ENCODE data around the gene PLCB1. TPM values are rescaled to one million over a fixed set of nuclear protein-coding genes. Genes with fewer than 3 reads are reported as not detected.

Gene PLCB1
- total and polyA plus RNA-seq, 2 of the 4 experiments (the other 2 are of a cell fraction): 5.6 to 16.1 TPM

GRCh38 chr20:8489094-8489883 is 357.2 kb downstream of the PLCB1 start:
- Histone ChIP-seq H3K79me1 (ENCODE audit: low read depth in 1 of 2, low read length in 2 of 2) (peaks cover 0 to 3% of the 10 kb centered on the region in 2 experiments; a peak in 2 of 4 replicates), H2BK20ac (ENCODE audit: low read depth, low read length) (no peak overlapping the region), H3K27me3 (ENCODE audit: control insufficient read depth, insufficient read depth, low read length) (no peaks in the 10 kb centered on the region), H4K20me1 (ENCODE audit: insufficient read depth, low read length) (no peaks in the 10 kb centered on the region), H3K9me3 (ENCODE audit: control insufficient read depth, insufficient read depth, low read length) (no peaks in the 10 kb centered on the region), H4K91ac (ENCODE audit: insufficient read depth, low read depth, low read length) (no peak overlapping the region), H3K14ac (replicated peaks; ENCODE audit: low read depth, low read length) (no peak overlapping the region), H4K5ac (ENCODE audit: low read depth, low read length) (no peak overlapping the region), H3K4ac (ENCODE audit: low read depth, low read length) (no peak overlapping the region), H3K4me1 (ENCODE audit: control insufficient read depth, insufficient read depth, low read length) (no peaks in the 10 kb centered on the region; the same call in 1 of the 2 replicates), H2BK120ac (ENCODE audit: low read depth, low read length) (no peak overlapping the region), H3K23ac (ENCODE audit: low read depth, low read length) (no peak overlapping the region), H3K9me1 (ENCODE audit: insufficient read depth, low read length) (no peaks in the 10 kb centered on the region), H3K9ac (ENCODE audit: low read depth, low read length) (no peak overlapping the region), H4K8ac (ENCODE audit: low read depth in 2 of 2, low read length in 2 of 2) (no peak overlapping the region), H3K56ac (ENCODE audit: extremely low read depth, insufficient read depth, low read length) (no peak overlapping the region), H3K27ac (ENCODE audit: insufficient read depth, low read length) (no peak overlapping the region), H2AK5ac (ENCODE audit: low read depth, low read length) (no peak overlapping the region), H2AK9ac (replicated peaks; ENCODE audit: low read depth, low read length, poor library complexity) (no peak overlapping the region), H2BK5ac (ENCODE audit: low read depth, low read length, poor library complexity, severe bottlenecking) (no peak overlapping the region), H2AFZ (replicated peaks; ENCODE audit: low read length, poor library complexity) (no peak overlapping the region), H2BK15ac (ENCODE audit: low read depth, low read length) (no peak overlapping the region), H3K4me3 (ENCODE audit: insufficient read depth, low read depth, low read length) (no peak overlapping the region), H3K18ac (ENCODE audit: low read depth, low read length) (no peak overlapping the region), H3K36me3 (ENCODE audit: control insufficient read depth, insufficient read depth, low read length) (no peaks in the 10 kb centered on the region), H3K4me2 (ENCODE audit: low read depth, low read length) (no peak overlapping the region)
- no peak for ATAC-seq (ENCODE audit: low read depth)
- no CpG with 5 or more reads among the region's 6 CpGs for WGBS, 2 experiments (ENCODE audit: extremely low coverage in 2 of 2, insufficient read length in 1 of 2)
- TF ChIP-seq FOS (IDR thresholded peaks at IDR 0.05; ENCODE audit: low read depth, low read length) (no peak), MAFK (IDR thresholded peaks at IDR 0.05; ENCODE audit: low read depth, low read length) (no peak), POLR2A (IDR thresholded peaks at IDR 0.05; ENCODE audit: low read depth, low read length) (no peak), BHLHE40 (IDR thresholded peaks at IDR 0.05; ENCODE audit: low read depth, low read length) (no peak), RFX5 (IDR thresholded peaks at IDR 0.05; ENCODE audit: low read depth, low read length) (no peak), SMC3 (IDR thresholded peaks at IDR 0.05; ENCODE audit: low read depth, low read length) (no peak), ELK1 (IDR thresholded peaks at IDR 0.05; ENCODE audit: borderline replicate concordance, low read depth, low read length) (no peak), CHD1 (IDR thresholded peaks at IDR 0.05; ENCODE audit: low read depth, low read length) (no peak), RAD21 (IDR thresholded peaks at IDR 0.05; ENCODE audit: low read length) (no peak), USF2 (IDR thresholded peaks at IDR 0.05; ENCODE audit: low read depth, low read length) (no peak), MXI1 (IDR thresholded peaks at IDR 0.05; ENCODE audit: borderline replicate concordance, low read depth, low read length) (no peak), RCOR1 (IDR thresholded peaks at IDR 0.05; ENCODE audit: insufficient replicate concordance, low read length) (no peak), NFE2L2 (IDR thresholded peaks at IDR 0.05; ENCODE audit: low read depth, low read length) (no peak), CTCF (conservative IDR thresholded peaks at IDR 0.05; ENCODE audit: low read depth, low read length) (no peak), MAZ (IDR thresholded peaks at IDR 0.05; ENCODE audit: borderline replicate concordance, low read depth, low read length) (no peak), CEBPB (IDR thresholded peaks at IDR 0.05; ENCODE audit: low read depth, low read length) (no peak)
- intact Hi-C loops (cut with micrococcal nuclease): no loop called here
- DNase-seq: no peak
- dilution Hi-C loops (cut with HindIII; ENCODE audit: low sequenced_read_pairs, unreplicated experiment): no loop called here
- POLR2A ChIA-PET (ENCODE audit: unreplicated experiment): no interaction called here
- in situ Hi-C loops (cut with MboI; ENCODE audit: low sequenced_read_pairs): no loop called here
- no TSS peak for BruUV-seq (replicated peaks)
- CTCF ChIA-PET: no interaction called here
